HG03280 (cell line): ENCODE data around the gene ATOH7.
"Not testable (repeated sequence)": the region's sequence is repeated elsewhere in the genome, so short reads cannot be mapped to it uniquely, and the experiment has no call there.

Experiments used
- ATAC-seq: cut with Tn5 transposase; IDR thresholded peaks from one replicate; pipeline ENCODE4 v1.9.1; 2021; ENCODE audit warnings: mild to moderate bottlenecking, moderate library complexity; ENCODE audit not compliant: unreplicated experiment

Gene ATOH7

DNA sequence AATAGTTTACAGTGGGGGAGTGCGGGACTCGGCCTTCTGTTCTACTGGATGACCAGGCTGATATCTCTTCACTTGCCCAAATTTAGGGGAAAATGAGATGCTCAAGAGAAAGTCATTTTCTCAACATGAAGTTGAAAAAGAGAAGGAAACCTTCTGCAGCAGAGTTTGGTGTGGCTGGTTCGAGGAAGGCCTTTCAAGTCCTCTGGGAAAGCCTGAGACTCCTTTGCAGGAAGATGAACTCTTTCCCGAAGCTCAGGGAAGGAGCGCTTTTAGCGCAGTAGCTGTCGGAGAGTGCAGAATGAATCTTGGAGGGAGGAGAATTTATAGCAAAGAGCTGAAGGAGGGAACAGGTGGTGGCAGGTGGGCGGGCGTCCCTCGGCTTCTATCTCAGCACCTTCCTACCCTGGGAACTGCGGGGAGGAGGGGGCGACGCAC, at the start of gene ATOH7:
TSS of gene ATOH7 (minus strand) at position 297 of the 435 bp plus-strand sequence. CDS start 436 bp downstream, outside the sequence.
- no peak for ATAC-seq

DNA sequence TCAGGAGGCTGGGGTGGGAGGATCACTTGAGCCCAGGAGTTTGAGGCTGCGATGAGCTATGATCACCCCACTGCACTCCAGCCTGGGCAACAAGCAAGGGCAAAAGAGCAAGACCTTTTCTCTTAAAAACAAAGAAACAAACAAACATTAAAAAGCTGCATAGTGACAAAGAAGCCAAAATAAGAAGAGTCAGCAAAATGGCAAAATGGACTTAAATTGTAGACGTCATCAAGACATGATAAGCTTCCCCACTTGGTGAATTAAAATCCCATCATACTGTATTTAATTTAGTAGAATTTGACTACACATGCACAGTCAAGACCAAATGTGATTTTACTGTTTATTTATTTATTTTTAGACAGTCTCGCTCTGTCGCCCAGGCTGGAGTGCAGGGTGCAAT, 48.8 kb upstream of the ATOH7 start:
- no peak for ATAC-seq

DNA sequence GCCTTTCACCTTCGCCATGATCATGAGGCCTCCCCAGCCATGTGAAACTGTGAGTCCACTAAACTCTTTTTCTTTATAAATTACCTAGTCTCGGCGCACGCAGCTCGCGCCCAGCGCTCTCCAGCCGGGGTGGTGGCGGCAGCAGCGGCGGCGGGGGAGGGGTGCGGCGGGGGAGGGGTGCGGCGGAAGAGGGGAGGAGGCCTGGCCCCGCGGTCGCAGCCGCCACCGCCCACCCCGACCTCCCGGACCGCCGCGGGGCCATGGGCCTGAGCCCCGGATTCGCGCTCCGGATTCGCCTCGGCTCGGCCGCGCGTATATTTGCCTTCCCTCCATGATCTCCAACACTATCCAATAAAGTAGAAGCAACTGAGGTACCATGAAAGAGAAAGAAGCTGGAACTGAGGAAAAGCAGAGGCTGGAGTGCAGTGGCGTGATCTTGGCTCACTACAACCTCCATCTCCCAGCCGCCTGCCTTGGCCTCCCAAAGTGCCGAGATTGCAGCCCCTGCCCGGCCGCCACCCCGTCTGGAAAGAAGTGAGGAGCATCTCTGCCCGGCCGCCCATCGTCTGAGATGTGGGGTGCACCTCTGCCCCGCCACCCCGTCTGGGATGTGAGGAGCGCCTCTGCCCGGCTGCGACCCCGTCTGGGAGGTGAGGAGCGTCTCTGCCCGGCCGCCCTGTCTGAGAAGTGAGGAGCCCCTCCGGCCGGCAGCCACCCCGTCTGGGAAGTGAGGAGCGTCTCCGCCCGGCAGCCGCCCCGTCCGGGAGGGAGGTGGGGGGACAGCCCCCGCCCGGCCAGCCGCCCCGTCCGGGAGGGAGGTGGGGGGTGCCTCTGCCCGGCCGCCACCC, 47.2 kb upstream of the ATOH7 start:
- ATAC-seq, result not testable (repeated sequence)

DNA sequence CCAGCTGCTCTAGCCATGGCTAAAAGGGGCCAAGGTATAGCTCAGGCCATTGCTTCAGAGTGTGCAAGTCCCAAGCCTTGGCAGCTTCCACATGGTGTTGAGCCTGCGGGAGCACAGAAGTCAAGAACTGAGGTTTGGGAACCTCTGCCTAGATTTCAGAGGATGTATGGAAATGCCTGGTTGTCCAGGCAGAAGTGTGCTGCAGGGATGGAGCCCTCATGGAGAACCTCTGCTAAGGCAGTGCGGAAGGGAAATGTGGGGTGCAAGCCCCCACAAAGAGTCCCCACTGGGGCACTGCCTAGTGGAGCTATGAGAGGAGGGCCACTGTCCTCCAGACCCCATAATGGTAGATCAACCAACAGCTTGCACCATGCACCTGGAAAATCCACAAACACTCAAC, 45.9 kb upstream of the ATOH7 start:
- ATAC-seq, result not testable (repeated sequence)

DNA sequence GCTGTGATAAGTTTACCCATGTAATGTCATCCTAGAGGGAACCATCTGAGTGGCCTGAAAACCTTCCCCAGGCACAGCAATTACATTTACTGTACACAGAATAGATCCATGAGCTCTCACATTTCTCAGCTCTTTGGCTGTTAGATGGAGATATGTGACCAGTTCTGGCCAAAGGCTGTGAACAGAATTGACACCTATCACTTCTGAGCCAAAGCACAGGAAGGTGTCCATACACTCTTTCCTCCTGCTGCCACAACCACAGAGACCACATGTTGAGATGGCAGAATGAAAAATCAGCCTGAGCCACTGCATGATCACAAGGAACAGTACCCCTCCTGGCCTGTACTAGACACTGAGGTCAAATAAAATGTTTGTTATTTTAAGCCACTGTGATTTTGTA, 44.3 kb upstream of the ATOH7 start:
- ATAC-seq, result no peak

DNA sequence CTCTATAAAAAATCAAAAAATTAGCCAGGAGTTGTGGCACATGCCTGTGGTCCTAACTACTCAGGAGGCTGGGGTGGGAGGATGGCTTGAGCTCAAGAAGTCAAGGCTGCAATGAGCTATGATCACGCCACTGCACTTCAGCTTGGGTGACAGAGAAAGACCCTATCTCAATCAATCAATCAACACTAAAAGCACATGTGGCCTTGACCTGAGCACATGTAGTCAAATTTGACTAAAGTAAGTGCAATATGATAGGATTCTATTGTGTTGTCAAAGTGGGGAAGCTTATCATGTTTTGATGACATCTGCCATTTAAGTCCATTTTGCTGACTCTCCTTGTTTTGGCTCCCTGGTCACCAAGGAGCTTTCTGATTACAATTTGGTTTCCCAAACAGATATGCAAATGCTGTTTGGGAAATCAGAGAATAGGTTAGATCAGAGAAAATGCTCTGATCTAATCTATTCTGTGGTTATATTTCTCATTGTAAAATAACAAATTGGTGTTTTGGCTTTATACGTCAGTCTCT, 43.8 kb upstream of the ATOH7 start:
- no peak for ATAC-seq

DNA sequence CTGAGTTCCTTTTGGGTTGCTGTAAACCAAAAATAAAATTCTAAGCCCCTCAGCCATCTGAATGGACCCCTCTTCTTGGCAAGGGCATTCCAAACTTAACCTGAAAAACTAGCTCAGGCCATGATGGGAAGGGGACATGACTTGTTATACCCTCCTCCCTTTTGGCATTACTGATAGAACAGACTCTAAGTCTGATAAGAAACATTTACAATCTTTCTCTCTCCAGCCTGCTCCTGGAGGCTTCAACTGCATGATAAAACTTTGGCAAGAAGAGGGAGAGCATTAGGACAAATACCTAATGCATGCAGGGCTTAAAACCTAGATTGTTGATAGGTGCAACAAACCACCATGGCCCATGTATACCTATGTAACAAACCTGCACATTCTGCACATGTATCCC, 40.9 kb upstream of the ATOH7 start:
- no peak for ATAC-seq

DNA sequence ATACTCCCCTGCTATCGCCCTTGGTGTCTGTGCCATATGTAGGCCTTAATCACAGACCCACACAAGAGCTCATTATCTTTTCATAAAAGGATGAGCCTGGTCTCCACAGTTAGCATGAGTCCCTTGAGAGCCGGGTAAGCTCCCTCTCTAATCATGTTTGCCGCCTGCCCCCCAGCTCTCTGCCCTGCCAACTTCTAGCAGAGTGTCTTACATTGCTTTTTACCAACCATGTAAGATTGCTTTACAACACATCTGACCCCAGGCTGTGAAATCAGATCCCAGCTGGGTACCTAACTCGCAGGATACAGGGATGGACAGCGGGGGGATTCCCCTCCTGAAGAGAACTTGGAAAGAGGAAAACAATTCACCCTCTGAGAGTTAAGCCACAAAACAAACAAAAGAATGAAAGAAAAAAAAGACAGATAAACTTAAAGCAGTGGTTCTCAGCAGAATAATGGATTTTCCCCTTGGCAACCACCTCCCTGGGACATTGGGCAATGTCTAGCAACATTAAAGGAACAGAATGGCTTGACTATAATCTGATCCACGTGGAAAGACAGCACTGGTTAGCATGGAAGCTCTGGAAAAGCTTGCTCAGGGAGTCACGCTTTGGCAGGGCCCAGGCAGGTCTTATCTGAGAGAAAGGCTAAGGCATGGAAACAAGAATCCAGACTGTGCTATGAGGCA, 39.4 kb upstream of the ATOH7 start:
- ATAC-seq, result no peak

DNA sequence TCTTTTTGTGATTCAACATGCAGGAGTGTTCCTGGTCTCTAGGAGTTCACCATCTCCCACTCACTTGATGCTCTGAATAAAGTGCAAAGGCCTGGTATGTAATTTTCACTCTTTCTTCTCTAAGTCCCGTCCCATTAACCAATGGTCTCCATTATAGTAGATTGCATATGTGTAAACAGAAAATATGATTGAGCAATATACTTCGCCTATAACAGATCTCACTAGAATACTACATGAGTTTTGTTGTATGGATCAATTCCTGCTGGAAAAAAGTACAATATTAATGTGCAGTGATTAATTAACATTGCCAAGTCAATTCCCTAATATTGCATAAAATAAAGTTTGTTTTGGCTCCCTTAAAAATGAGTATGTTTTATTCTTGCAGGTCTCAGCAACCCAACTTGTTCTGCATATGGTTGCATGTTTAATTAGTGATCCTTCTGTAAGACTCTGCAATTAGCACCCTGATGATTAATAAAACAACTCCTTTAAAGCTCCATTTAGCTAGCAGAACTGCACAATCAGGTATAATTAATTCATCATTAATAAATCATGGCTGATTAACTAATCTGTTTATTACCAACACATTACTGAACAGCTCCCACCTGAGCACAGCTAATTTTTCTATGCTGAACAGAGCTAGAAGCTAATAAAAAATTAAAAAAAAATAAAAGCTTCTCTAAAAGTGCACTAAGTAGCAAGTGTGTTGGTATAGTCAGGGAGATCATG, 37.8 kb upstream of the ATOH7 start:
- ATAC-seq, result no peak

DNA sequence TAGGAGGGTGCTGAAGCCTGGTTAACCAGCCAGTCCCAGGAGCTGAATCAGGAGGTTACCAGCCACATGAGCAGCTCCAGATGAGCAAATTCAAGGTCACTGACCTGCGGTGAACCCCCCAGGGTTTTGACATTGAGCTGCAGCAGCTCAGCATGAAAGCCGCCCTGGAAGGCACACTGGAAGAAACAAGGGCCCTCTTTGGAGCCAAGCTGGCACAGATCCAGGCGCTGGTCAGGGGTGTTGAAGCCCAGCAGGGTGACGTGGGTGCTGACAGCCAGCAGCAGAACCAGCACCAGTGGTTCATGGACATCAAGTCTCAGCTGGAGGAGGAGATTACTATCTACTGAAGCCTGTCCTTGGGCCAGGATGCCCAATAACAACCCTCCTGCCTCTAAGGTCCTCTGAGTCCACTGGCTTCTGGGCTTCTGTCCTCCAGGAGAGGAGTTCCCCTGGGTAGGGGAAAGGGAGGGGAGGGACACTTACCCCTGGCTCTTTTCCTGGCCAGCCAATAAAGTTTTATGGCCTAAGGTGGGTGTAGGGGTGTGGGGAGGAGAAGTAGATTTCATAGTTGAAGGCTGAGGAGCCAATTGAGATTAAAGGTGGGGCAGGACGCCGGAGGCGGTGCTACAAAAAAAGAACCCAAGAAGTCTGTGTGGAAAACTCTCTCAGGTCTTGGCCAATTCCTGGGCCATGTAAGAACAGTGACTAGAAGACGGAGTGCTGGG, 29.4 kb upstream of the ATOH7 start:
- ATAC-seq, result no peak

DNA sequence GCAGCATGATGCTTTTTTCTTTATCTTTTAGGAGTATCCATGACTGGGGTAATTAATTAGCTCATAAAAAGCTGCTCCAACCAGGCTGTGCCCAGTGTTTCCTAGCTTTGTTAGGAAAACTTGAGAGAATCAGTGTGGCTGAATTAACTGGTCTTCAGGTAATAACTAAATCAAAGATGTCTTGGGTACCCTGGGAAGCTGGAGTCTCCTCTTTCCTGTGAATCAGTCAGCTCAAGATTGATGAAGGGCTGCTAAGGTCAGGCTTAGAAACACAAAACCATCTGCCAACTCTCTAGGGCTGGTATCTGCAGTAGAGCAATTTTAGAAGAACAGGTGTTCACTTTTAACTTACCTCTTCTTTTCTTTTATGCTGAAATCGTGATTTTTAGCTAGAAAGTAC, 21.4 kb upstream of the ATOH7 start:
- ATAC-seq, result no peak

DNA sequence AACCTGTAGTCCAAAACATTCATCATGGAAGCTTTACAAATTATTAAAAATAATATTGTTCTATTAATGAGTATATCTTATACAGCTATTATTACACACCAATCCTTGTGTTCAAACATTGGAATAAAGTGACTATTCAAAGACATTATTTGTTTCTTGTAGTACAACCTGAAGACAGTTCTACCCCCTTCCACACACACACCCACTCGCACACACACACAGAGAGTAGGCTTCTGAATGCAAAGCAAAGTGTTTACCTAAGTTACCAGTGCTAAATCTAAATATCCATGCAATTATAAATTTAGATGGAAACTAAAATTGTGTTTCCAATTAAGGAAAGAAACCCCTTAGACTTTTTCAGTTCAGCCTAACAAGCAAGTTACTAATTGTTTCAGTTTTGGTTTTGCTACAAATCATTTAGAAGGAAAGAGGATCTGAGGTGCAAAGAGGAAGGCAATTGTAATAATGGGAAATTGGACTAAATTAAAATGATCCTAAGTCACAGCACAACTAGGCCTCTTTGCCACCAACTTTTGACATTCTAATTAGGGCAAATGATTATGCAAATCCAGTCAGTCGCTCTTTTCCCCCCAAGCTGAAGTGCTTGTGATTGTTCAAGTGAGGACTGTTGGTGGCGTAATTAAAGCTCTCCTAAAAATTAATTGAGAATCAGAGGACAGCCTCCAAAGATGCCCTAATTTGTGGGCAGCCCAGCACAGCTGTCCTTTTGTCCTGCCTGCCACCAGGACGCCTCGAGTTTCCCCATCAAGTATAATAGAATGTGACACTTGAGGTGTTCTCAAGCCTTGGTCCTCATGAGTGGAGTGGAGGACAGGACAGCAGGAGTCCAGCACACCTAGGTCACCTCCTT, 19.9 kb upstream of the ATOH7 start:
- ATAC-seq, result peak; percentile 48

DNA sequence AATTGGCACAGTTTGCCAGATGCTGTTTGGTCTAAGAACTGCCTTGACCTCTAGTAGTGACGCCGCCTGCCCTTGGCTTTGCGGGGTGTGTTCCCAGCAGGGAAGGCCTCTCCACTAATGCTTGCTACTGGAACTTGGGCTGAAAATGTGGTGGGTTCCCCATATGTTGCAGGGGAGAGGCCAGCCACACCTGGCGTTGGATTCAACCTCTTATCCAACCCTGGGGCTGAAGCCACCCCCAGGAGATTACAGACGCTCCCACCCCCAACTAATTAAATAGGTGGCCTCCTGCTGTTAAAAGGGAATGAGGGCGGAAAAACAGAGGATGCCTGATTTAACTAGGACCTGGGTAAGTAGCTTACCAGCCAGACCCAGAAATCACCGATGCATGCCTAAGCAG, 19.2 kb upstream of the ATOH7 start:
- no peak for ATAC-seq

DNA sequence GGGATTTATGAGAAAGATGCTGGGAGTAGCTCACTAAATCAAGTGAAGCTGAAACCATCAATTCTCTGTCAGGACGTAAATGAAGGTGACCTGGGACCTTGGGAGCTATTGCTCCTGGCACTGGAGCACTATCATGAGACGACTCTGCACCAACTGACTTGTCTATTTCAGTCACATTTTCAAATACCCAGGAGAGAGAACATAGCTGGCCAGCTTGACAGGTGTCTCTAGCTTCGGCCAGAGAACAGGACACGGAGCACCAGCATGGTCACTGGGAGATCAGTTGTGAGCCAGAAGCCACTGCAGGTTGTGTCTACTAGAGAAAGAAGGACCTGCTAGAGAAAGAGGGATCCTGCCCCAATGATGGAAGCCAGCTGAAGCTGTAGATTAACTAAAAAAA, 17.4 kb upstream of the ATOH7 start:
- ATAC-seq, result no peak

DNA sequence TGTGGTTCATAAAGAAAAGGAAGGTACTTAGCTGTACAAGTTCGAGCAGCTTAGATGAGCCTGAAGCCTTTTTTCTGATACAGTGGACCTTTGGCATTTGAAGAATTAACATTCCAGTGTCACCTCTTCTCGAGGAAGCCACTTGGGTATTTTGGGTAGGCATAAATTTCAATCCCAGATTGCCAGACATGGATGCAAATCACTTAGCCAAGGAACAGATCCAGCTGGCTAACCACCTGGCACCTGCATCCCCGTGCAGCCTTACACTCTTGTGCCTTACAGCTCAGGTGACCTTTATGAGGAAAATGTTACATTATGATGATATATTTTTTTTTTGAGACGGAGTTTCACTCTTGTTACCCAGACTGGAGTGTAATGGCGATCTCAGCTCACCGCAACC, 16.0 kb upstream of the ATOH7 start:
- no peak for ATAC-seq

DNA sequence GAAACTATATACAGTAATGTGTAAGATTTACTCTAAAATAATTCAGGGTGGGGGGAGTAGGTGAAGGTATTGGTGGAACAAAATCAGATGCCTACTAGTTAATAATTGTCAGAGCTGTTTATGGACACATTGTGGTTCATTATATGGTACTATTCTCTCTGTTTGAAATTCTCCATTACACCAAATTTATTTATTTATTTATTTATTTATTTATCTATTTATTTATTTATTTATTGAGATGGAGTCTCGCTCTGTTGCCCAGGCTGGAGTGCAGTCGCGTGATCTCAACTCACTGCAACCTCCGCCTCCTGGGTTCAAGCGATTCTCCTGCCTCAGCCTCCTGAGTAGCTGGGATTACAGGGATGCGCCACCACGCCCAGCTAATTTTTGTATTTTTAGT, 14.5 kb upstream of the ATOH7 start:
- ATAC-seq, result not testable (repeated sequence)

DNA sequence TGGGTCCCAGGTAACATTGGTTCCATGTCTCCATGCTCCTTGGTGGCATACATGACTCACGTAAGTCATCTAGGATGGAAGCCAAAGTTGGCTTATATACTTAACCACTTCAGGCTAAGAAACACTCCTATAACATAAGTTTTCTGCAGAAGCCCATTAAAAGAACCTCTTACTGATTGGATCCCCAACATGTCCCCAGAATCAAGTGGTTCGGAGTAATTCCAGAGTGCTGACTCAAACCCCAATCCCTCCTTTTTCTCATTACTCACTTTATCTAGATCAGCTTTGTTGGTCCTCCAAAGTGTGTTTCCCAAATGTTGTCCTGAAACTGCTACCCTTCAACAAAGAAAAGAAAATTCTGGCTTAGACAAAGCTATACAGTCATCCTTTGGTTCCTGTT, 10.1 kb upstream of the ATOH7 start:
- ATAC-seq, result no peak

DNA sequence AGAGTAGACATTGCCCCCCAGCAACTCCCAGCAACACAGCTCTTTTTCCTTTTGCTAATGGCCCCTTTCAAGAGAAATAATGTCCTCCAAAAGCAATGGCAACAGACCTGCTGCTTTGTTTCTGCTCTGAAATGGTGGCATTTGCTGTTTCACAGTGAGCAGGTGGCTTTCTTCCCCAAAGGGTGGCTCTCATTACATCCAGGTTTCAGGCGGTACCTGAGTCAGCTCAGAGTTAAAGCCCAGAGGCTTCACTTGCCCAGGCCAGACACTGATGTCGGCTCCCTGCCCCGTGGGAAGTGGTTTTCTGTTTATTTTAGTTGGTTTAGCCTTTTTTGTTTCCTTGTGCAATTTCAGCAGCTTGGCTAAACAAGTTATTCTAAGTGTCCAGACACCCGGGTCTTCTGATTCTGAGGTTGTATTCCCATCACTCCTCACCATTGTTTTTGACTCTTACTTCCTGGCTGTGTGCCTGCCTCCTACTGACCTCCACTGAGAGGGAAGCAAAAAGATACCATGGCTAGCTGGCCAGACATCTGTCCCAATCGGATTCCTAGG, 7.8 kb upstream of the ATOH7 start:
- ATAC-seq, result no peak

DNA sequence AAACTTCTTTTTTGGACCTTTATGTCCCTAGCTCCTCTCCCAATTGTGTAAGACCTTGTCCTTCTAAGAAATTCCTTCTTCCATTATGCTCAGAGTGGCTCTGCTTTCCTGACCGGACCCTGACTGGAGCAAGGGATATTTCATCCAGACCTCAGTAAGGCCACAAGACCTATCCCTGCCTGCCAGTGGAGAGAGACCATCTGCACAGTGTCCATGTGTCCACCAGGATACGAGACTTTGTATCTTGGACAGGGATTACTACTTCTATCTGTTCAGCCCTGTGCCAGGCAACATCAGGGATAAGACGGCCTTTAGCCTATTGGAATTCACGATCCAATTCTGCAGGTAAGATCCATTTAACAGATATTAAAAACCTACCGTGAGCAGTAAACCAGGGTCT, 7.2 kb upstream of the ATOH7 start:
- ATAC-seq, result no peak

DNA sequence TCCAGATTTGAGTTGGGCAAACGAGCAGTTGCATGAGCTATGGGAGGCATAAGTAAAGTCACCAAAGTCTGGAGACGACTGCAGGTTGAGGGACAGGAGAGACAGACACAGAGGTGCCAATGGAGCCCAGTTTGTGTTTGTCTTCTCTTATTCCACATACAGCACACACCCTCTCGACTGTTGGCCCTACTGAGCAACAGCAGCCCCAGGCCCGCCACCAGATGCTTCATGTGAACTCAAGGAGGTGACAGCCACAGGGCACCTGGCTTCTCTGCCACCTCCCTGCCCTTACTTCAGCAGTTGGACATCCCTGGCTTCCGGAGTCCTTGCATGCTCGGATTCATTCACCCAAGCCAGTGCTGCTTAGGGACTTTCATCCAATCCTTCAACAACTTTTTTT, 6.5 kb upstream of the ATOH7 start:
- ATAC-seq, result no peak
